Activated T-cell treated with anti-CD3 and anti-CD28 coated beads, Interleukin-2, amount 50 U/mL, for 72 hours (primary cell): Measurements from ENCODE around the gene PBX1. TPM values are rescaled to one million over a fixed set of nuclear protein-coding genes. Genes with fewer than 3 reads are reported as not detected.

ENCODE experiments used
- ATAC-seq, 2 donors: fragments of 150-1000 bp; cut with Tn5 transposase; replicated peaks in 1 of 2; 2 replicates each; pipeline ENCODE4 v1.10.0; 2021; ENCODE audit warnings: moderate library complexity in 2 of 2, mild to moderate bottlenecking in 1 of 2
- DNase-seq, 2 donors: peaks; one replicate each; pipeline ENCODE4 v3.0.0; 2021 to 2022; ENCODE audit warnings: mixed read lengths in 1 of 2
- H3K27ac Mint-ChIP-seq: one replicate; pipeline ENCODE4 v1.8.0; 2022; ENCODE audit warnings: mild to moderate bottlenecking, moderate library complexity, mixed read lengths
- H3K27me3 Mint-ChIP-seq: one replicate; pipeline ENCODE4 v1.8.0; 2022; ENCODE audit warnings: low read depth, mixed read lengths
- H3K36me3 Mint-ChIP-seq, 2 donors: one replicate each; pipeline ENCODE4 v1.8.0; 2022; ENCODE audit warnings: mixed read lengths in 2 of 2, mild to moderate bottlenecking in 1 of 2; ENCODE audit not compliant: insufficient read depth in 2 of 2
- H3K4me1 Mint-ChIP-seq: one replicate; pipeline ENCODE4 v1.8.0; 2022; ENCODE audit warnings: low read depth, mixed read lengths
- H3K4me3 Mint-ChIP-seq, 2 donors: one replicate each; pipeline ENCODE4 v1.8.0; 2022; ENCODE audit warnings: mild to moderate bottlenecking in 2 of 2, mixed read lengths in 2 of 2, moderate library complexity in 2 of 2
- H3K9me3 Mint-ChIP-seq, 2 donors: one replicate each; pipeline ENCODE4 v1.8.0; 2022; ENCODE audit warnings: mixed read lengths in 2 of 2
- total RNA-seq, 2 donors: library from RNA; stranded (reverse); gene quantifications; one replicate each; pipeline ENCODE4 v1.2.3, GENCODE V29; 2022

The PBX1 gene
- total RNA-seq, 2 donors from 2014 or later: 0.62 to 0.74 TPM

GRCh38 chr1:164718821-164719220 lies 159.8 kb downstream of the PBX1 start:
- DNase-seq (no peak), ATAC-seq (no peak)
- Mint-ChIP-seq H3K4me1 (no peaks in the 10 kb centered on the region), H3K36me3 (no peaks in the 10 kb centered on the region), H3K27me3 (no peaks in the 10 kb centered on the region), H3K9me3 (peaks cover 2 to 7% of the 10 kb centered on the region in 2 donors), H3K4me3 (no peak overlapping the region), H3K27ac (no peak overlapping the region)

DNA sequence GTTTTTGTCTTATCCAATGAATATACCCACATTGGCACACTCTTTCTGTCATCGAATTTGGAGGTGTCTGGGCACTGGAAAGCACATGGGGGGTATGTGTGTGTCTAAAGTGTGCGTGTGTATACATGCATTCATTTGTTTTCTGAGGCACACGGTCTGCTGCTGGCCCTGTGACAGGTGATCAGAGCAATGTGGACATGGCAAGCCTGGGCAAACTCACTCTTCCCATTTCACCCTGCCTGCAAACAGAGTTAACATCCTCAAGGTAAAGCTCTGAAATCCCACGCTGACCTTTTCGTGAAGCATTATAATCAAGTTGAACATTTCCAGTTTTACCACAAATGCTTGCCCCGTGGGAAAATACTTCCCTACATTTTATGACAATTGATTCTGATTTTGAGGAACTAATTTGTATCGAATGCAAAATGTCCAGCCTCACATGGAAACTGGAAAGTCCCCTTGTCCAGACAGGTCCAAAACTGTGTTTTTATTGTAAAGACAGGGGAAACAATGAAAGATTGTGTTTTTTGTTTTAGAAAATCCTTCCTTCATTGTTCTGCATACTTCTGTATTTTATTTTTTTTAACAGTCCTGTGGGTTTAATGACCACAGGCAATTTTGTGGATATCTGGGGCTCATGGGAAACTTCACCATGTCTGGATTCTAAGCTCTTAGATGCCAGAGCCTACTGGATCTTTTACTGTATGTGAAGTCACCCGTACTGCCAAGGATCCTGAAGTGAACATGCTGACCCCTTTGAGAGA lies 160.9 kb downstream of the PBX1 start:
- no peak for DNase-seq
- no peak for ATAC-seq
- peaks cover 2 to 7% of the 10 kb centered on the region in 2 donors for H3K9me3 Mint-ChIP-seq
- no peak overlapping the region for H3K4me3 Mint-ChIP-seq
- H3K36me3 Mint-ChIP-seq: no peaks in the 10 kb centered on the region
- H3K27me3 Mint-ChIP-seq: no peaks in the 10 kb centered on the region
- H3K27ac Mint-ChIP-seq: no peak overlapping the region
- H3K4me1 Mint-ChIP-seq: no peaks in the 10 kb centered on the region

- H3K36me3 Mint-ChIP-seq: no peaks in the 10 kb centered on the region
- no peak overlapping the region for H3K27ac Mint-ChIP-seq
- no peak overlapping the region for H3K4me3 Mint-ChIP-seq
- no peaks in the 10 kb centered on the region for H3K27me3 Mint-ChIP-seq
- DNase-seq (no peak), ATAC-seq (peak in 1 of 2 donors; percentile 33)
- H3K4me1 Mint-ChIP-seq: no peaks in the 10 kb centered on the region
- peaks cover 2 to 9% of the 10 kb centered on the region in 2 donors for H3K9me3 Mint-ChIP-seq
Observed at GRCh38 chr1:164720440-164721227, 161.7 kb downstream of the PBX1 start.

DNA sequence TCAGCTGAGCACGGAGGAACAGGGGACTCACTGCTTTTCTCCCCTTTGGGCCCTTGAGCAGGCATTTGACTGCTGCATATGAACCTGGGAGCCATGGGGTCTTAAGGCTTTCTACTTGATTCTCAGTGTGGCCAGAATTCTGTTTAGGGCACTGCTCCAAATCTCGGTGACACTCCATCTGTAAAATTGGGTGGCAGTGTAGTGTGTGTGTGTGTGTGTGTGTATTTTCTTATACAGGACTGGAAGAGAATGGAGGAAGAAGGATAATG lies 162.2 kb downstream of the PBX1 start:
- Mint-ChIP-seq H3K4me3 (no peak overlapping the region), H3K36me3 (no peaks in the 10 kb centered on the region), H3K4me1 (no peaks in the 10 kb centered on the region), H3K27ac (no peak overlapping the region), H3K27me3 (no peaks in the 10 kb centered on the region), H3K9me3 (peaks cover 2 to 9% of the 10 kb centered on the region in 2 donors)
- DNase-seq (no peak), ATAC-seq (no peak)

- ATAC-seq: no peak
- H3K27me3 Mint-ChIP-seq: no peaks in the 10 kb centered on the region
- DNase-seq: no peak
- H3K27ac Mint-ChIP-seq: no peak overlapping the region
- H3K9me3 Mint-ChIP-seq: peaks cover 2 to 4% of the 10 kb centered on the region in 2 donors
- H3K4me1 Mint-ChIP-seq: no peaks in the 10 kb centered on the region
- no peak overlapping the region for H3K4me3 Mint-ChIP-seq
- H3K36me3 Mint-ChIP-seq: no peaks in the 10 kb centered on the region
Observed at GRCh38 chr1:164723296-164723798, 164.4 kb downstream of the PBX1 start.

DNA sequence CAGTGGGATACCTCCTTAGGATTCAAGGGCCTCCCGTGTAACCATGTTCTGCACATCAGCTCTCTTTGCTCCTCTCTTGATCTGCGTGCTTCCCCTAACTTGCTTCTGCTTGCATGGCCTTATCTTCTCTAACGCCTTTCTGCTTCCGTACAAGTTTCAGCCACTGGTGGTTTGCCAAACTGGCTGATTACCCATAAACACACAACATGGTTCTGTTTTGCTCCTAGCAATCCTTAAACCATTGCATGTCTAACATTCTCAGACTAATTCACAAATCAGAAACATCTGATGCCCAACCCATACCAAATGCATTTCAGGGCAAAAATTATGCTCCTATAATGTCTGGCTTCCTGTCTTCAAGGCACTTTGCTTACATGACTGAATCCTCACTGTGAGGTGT lies 166.4 kb downstream of the PBX1 start:
- Mint-ChIP-seq H3K4me1 (no peaks in the 10 kb centered on the region), H3K27ac (no peak overlapping the region), H3K36me3 (no peaks in the 10 kb centered on the region), H3K27me3 (no peaks in the 10 kb centered on the region), H3K9me3 (peaks cover 2 to 4% of the 10 kb centered on the region in 2 donors), H3K4me3 (no peak overlapping the region)
- ATAC-seq (no peak), DNase-seq (no peak)

- DNase-seq: no peak
- Mint-ChIP-seq H3K9me3 (peaks cover 2 to 4% of the 10 kb centered on the region in 2 donors), H3K36me3 (no peaks in the 10 kb centered on the region), H3K27ac (no peak overlapping the region), H3K27me3 (no peaks in the 10 kb centered on the region), H3K4me3 (no peak overlapping the region), H3K4me1 (no peaks in the 10 kb centered on the region)
- no peak for ATAC-seq
Observed at GRCh38 chr1:164726235-164726634, 167.3 kb downstream of the PBX1 start.

DNA sequence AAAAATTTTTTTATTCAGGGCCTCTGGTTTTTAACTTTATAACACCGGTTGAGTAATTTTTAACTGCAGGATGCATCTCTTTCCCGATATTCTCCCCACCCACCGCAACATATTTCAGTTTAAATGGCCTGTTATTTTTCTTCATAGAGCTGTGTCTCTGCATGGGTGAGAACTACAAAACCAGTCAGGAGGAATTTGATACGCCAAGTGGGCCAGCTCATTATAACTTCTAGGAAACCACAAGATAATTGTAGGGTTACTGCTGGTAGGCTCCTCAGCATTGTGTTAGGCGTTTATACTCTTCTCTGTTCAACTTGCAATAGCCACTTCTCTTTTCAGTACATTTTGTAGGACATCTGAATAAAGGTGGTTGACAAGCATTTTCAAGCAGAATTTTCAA lies 169.7 kb downstream of the PBX1 start:
- Mint-ChIP-seq H3K4me3 (no peak overlapping the region), H3K36me3 (no peaks in the 10 kb centered on the region), H3K27ac (no peak overlapping the region), H3K9me3 (peaks cover 0 to 2% of the 10 kb centered on the region in 2 donors), H3K4me1 (no peaks in the 10 kb centered on the region), H3K27me3 (no peaks in the 10 kb centered on the region)
- ATAC-seq (no peak), DNase-seq (no peak)

GRCh38 chr1:164731161-164731876 lies 172.3 kb downstream of the PBX1 start:
- no peaks in the 10 kb centered on the region for H3K4me1 Mint-ChIP-seq
- H3K36me3 Mint-ChIP-seq: no peaks in the 10 kb centered on the region
- H3K27ac Mint-ChIP-seq: no peak overlapping the region
- no peak for DNase-seq
- H3K4me3 Mint-ChIP-seq: no peak overlapping the region
- H3K9me3 Mint-ChIP-seq: peaks cover 0 to under 1% of the 10 kb centered on the region in 2 donors
- no peak for ATAC-seq
- no peaks in the 10 kb centered on the region for H3K27me3 Mint-ChIP-seq

- DNase-seq (no peak), ATAC-seq (no peak)
- H3K36me3 Mint-ChIP-seq: no peaks in the 10 kb centered on the region
- H3K27ac Mint-ChIP-seq: no peak overlapping the region
- H3K4me1 Mint-ChIP-seq: no peaks in the 10 kb centered on the region
- H3K27me3 Mint-ChIP-seq: no peaks in the 10 kb centered on the region
- H3K4me3 Mint-ChIP-seq: no peak overlapping the region
- peaks cover 0 to 3% of the 10 kb centered on the region in 2 donors for H3K9me3 Mint-ChIP-seq
Observed at GRCh38 chr1:164733070-164733469, 174.1 kb downstream of the PBX1 start.

GRCh38 chr1:164733734-164734133 lies 174.8 kb downstream of the PBX1 start:
- Mint-ChIP-seq H3K36me3 (no peaks in the 10 kb centered on the region), H3K4me3 (no peak overlapping the region), H3K9me3 (peaks cover 0 to 3% of the 10 kb centered on the region in 2 donors), H3K27ac (no peak overlapping the region), H3K4me1 (no peaks in the 10 kb centered on the region), H3K27me3 (no peaks in the 10 kb centered on the region)
- DNase-seq (no peak), ATAC-seq (no peak)

DNA sequence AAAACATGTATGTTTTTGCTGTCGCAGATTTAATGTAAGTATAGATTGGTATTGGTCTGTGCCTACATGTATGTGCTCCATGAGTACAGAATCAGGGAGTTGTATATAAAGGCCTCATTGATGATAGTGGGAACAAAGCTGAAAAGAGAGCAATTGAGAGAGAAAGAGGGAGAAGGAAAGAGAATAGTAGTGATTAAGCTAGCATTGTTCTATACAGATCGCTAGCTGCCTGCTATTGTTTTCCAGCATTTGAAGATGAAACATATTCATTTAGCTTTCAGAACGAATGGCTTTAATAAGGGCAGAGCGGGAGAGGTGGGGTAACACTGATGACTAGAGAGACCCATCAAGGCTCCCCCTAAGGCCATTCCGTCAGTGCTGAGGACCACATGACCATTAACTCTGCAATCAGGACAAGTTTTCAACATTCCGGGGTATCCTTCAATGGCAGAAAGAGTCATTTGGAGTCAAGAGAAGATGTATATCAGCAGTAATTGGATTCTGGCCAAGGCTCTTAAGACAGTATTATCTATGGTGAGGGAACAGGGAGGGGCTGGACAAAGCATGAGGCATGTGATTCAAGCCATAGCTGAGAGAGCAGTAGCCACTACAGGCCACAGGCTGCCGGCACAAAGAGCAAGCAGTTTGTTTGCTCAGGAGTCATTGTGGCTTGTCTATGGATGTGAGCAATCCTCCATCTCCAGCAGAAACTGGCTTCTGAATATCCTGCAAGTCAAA lies 176.5 kb downstream of the PBX1 start:
- peaks cover 0 to 3% of the 10 kb centered on the region in 2 donors for H3K9me3 Mint-ChIP-seq
- H3K36me3 Mint-ChIP-seq: no peaks in the 10 kb centered on the region
- no peak for DNase-seq
- no peaks in the 10 kb centered on the region for H3K27me3 Mint-ChIP-seq
- no peaks in the 10 kb centered on the region for H3K4me1 Mint-ChIP-seq
- H3K27ac Mint-ChIP-seq: no peak overlapping the region
- no peak for ATAC-seq
- H3K4me3 Mint-ChIP-seq: no peak overlapping the region
